ENCODE measurements around the gene PRKAR1B.
"Not testable (repeated sequence)": the region's sequence is repeated elsewhere in the genome, so short reads cannot be mapped to it uniquely, and the experiment has no call there.

PRKAR1B gene

DNA sequence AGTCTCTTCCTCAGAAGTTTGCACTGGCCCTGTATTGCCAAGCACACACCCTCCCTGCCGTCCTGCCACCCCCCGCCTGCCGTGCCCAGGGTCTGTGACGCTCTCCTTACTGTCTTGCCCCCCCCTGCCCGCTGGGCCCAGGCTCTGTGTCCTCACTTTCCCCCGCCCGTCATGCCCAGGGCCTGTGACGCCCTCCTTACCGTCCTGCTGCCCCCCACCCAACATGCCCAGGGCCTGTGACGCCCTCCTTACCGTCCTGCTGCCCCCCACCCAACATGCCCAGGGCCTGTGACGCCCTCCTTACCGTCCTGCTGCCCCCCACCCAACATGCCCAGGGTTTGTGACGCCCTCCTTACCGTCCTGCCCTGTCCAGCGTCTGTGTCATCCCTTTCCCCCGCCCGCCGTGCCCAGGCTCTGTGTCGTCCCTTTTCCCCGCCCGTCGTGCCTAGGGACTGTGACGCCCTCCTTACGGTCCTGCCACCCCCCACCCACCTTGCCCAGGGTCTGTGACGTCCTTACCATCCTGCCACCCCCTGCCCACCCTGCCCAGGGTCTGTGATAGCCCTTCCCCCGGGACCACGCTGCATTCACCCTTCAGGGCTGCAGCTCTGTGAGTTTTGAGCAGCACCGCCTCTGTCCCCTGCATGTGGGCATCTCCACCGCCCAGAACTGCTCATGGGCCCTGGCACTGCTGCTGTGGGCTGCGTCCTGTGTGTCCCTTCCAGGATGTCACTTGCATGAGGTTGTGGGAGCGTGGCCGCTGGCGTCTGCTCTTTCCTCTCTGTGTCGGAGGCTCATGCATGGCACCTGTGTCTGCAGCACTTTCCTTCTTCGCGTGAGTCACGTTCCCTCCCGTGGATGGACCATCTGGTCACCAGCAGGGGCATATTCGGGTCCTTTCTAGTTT is 19.3 kb upstream of the PRKAR1B start:
- Histone ChIP-seq H3K36me3 (ENCODE audit: control insufficient read depth, insufficient read depth, low read length) (peaks cover 4% of the 10 kb centered on the region), H3K27me3 (replicated peaks; ENCODE audit: control insufficient read depth, insufficient read depth, low read length) (no peaks in the 10 kb centered on the region), H3K4me3 (replicated peaks; ENCODE audit: low read depth, low read length) (no peak overlapping the region)
- TF ChIP-seq, protein P1, sequence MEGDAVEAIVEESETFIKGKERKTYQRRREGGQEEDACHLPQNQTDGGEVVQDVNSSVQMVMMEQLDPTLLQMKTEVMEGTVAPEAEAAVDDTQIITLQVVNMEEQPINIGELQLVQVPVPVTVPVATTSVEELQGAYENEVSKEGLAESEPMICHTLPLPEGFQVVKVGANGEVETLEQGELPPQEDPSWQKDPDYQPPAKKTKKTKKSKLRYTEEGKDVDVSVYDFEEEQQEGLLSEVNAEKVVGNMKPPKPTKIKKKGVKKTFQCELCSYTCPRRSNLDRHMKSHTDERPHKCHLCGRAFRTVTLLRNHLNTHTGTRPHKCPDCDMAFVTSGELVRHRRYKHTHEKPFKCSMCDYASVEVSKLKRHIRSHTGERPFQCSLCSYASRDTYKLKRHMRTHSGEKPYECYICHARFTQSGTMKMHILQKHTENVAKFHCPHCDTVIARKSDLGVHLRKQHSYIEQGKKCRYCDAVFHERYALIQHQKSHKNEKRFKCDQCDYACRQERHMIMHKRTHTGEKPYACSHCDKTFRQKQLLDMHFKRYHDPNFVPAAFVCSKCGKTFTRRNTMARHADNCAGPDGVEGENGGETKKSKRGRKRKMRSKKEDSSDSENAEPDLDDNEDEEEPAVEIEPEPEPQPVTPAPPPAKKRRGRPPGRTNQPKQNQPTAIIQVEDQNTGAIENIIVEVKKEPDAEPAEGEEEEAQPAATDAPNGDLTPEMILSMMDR (IDR thresholded peaks at IDR 0.05; ENCODE audit: insufficient read depth, low read length, poor library complexity, severe bottlenecking) = no peak
- no peak for DNase-seq (ENCODE audit: extremely low read depth, insufficient read length)

GRCh38 chr7:745431-746154 is 18.5 kb upstream of the PRKAR1B start:
- no peak overlapping the region for H3K4me3 ChIP-seq (replicated peaks; ENCODE audit: low read depth, low read length)
- no peaks in the 10 kb centered on the region for H3K27me3 ChIP-seq (replicated peaks; ENCODE audit: control insufficient read depth, insufficient read depth, low read length)
- H3K36me3 ChIP-seq (ENCODE audit: control insufficient read depth, insufficient read depth, low read length) = peaks cover 9% of the 10 kb centered on the region
- no peak for DNase-seq (ENCODE audit: extremely low read depth, insufficient read length)
- TF ChIP-seq, protein P1 (IDR thresholded peaks at IDR 0.05; ENCODE audit: insufficient read depth, low read length, poor library complexity, severe bottlenecking) = no peak

- H3K36me3 ChIP-seq (ENCODE audit: control insufficient read depth, insufficient read depth, low read length) = peaks cover 10% of the 10 kb centered on the region
- H3K27me3 ChIP-seq (replicated peaks; ENCODE audit: control insufficient read depth, insufficient read depth, low read length) = no peaks in the 10 kb centered on the region
- no peak for DNase-seq (ENCODE audit: extremely low read depth, insufficient read length)
- H3K4me3 ChIP-seq (replicated peaks; ENCODE audit: low read depth, low read length) = no peak overlapping the region
- TF ChIP-seq, protein P1 (IDR thresholded peaks at IDR 0.05; ENCODE audit: insufficient read depth, low read length, poor library complexity, severe bottlenecking) = no peak
Measured at GRCh38 chr7:744854-745430, 17.9 kb upstream of the PRKAR1B start.

GRCh38 chr7:744128-744520 is 17.0 kb upstream of the PRKAR1B start:
- not testable (repeated sequence) for DNase-seq (ENCODE audit: extremely low read depth, insufficient read length); H3K4me3 ChIP-seq (replicated peaks; ENCODE audit: low read depth, low read length); H3K27me3 ChIP-seq (replicated peaks; ENCODE audit: control insufficient read depth, insufficient read depth, low read length)
- peaks cover 10% of the 10 kb centered on the region for H3K36me3 ChIP-seq (ENCODE audit: control insufficient read depth, insufficient read depth, low read length)

- not testable (repeated sequence) for DNase-seq (ENCODE audit: extremely low read depth, insufficient read length); H3K4me3 ChIP-seq (replicated peaks; ENCODE audit: low read depth, low read length); H3K27me3 ChIP-seq (replicated peaks; ENCODE audit: control insufficient read depth, insufficient read depth, low read length)
- H3K36me3 ChIP-seq (ENCODE audit: control insufficient read depth, insufficient read depth, low read length) = peaks cover 12% of the 10 kb centered on the region
Measured at GRCh38 chr7:743341-744127, 16.5 kb upstream of the PRKAR1B start.

DNA sequence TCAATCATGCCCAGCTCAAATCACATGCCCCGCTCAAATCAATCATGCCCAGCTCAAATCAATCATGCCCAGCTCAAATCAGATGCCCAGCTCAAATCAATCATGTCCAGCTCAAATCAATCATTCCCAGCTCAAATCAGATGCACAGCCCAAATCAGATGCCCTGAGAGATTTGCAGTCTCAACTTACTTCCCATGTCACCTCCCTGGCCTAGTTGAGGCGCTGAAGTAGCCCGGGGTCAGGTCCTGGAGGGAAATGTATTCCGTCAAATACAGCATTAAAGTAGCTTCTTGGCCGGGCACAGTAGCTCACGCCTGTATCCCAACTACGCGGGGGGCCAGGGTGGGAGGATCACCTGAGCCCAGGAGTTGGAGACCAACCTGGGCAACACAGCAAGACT is 15.7 kb upstream of the PRKAR1B start:
- H3K36me3 ChIP-seq (ENCODE audit: control insufficient read depth, insufficient read depth, low read length) = peaks cover 12% of the 10 kb centered on the region
- TF ChIP-seq, protein P1 (IDR thresholded peaks at IDR 0.05; ENCODE audit: insufficient read depth, low read length, poor library complexity, severe bottlenecking) = no peak
- no peak overlapping the region for H3K4me3 ChIP-seq (replicated peaks; ENCODE audit: low read depth, low read length)
- H3K27me3 ChIP-seq (replicated peaks; ENCODE audit: control insufficient read depth, insufficient read depth, low read length) = no peaks in the 10 kb centered on the region
- DNase-seq (ENCODE audit: extremely low read depth, insufficient read length) = no peak
